Measurements from ENCODE around the gene CISH.

Gene CISH

GRCh38 chr3:50571486-50571885, 40.1 kb downstream of the CISH start:
- DNase-seq = no peak

GRCh38 chr3:50570508-50571279, 40.9 kb downstream of the CISH start:
- no peak for DNase-seq

- peak; percentile 97 to 99 for DNase-seq
These were observed 42.4 kb downstream of the CISH start, which contains the start of gene HEMK1 for GRCh38 chr3:50568947-50569749. HEMK1 (plus strand) TSS chr3:50569522; CDS start chr3:50571105, 1,583 bp downstream.

- DNase-seq = peak; percentile 93 to 96
These were observed 44.0 kb downstream of the CISH start, which contains the start of gene C3orf18 for GRCh38 chr3:50567386-50568167. C3orf18 (minus strand) TSS chr3:50567747; CDS start chr3:50565699, 2,048 bp downstream.

- DNase-seq = no peak
These were observed 44.6 kb downstream of the CISH start for GRCh38 chr3:50567011-50567385.

GRCh38 chr3:50564321-50564720, 47.3 kb downstream of the CISH start:
- no peak for DNase-seq

GRCh38 chr3:50563867-50564266, 47.7 kb downstream of the CISH start:
- no peak for DNase-seq

GRCh38 chr3:50562861-50563260, 48.7 kb downstream of the CISH start:
- peak in 1 of 2 donors; percentile 29 for DNase-seq

- no peak for DNase-seq
These were observed 51.9 kb downstream of the CISH start for GRCh38 chr3:50559702-50560101.

- DNase-seq = no peak
These were observed 53.7 kb downstream of the CISH start for GRCh38 chr3:50557915-50558314.

- no peak for DNase-seq
These were observed 54.5 kb downstream of the CISH start for GRCh38 chr3:50557106-50557505.

Measured in inflammatory macrophage (primary cell).